Mammary epithelial cell (primary cell): Measurements from ENCODE around the gene ZNF503.

Experiments used
- EZH2 ChIP-seq: IDR thresholded peaks from 2 replicates; pipeline ENCODE4 v1.6.1; 2012; ENCODE audit warnings: low read length, inconsistent platforms, borderline replicate concordance
- TF ChIP-seq, protein P1 (sequence below), 2 donors: IDR thresholded peaks in 1 of 2; conservative IDR thresholded peaks in 1 of 2; 2 replicates each; pipeline ENCODE4 v1.5.1; 2011 to 2012; ENCODE audit warnings: inconsistent platforms in 2 of 2, low read length in 2 of 2, mild to moderate bottlenecking in 2 of 2, control low read depth in 1 of 2, low read depth in 1 of 2; ENCODE audit not compliant: insufficient read depth in 1 of 2; ENCODE audit errors: extremely low read depth in 1 of 2

DNA sequence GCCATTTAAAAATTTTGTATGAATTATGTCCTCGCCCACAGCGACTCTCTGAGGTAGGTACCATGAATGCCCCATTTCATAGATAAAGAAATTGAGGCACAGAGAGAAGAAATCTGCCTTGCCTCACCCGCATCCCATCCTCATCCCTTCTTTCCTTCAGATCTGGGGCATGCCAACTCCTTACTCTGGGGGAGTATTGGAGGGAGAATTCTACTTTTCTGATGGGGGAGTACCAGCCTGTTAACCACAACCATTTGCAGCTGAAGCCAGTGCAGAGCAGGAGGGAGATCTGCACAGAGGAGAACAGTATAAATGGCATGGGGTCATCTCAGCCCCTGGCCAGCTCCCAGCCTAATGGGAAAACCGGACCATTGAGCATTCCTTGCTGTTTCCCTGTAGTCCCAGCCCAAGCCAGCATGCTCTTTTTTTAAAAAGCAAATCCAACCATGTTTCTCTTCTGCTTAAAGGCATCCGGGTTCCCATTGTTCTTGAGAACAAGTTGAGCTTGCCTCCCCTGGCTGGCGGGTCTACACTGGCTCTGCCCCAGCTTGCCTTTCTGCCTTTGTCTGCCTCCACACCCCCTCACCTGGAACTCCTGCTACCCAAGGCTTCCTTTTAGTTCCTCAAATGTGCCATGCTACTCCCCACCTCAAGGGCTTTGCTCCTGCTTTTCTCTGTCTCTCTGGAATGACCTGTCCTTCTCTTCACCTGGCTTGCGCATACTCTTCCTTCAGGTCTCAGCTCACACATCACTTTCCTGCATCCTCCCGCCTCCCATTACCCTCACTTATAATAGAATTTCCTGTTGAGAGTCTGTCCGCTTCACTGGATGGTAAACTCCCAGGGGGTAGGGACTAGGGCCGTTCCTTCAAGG is 8.8 kb upstream of the ZNF503 start:
- TF ChIP-seq, protein P1, sequence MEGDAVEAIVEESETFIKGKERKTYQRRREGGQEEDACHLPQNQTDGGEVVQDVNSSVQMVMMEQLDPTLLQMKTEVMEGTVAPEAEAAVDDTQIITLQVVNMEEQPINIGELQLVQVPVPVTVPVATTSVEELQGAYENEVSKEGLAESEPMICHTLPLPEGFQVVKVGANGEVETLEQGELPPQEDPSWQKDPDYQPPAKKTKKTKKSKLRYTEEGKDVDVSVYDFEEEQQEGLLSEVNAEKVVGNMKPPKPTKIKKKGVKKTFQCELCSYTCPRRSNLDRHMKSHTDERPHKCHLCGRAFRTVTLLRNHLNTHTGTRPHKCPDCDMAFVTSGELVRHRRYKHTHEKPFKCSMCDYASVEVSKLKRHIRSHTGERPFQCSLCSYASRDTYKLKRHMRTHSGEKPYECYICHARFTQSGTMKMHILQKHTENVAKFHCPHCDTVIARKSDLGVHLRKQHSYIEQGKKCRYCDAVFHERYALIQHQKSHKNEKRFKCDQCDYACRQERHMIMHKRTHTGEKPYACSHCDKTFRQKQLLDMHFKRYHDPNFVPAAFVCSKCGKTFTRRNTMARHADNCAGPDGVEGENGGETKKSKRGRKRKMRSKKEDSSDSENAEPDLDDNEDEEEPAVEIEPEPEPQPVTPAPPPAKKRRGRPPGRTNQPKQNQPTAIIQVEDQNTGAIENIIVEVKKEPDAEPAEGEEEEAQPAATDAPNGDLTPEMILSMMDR (conservative IDR thresholded peaks at IDR 0.05 in 1 of 2, IDR thresholded peaks at IDR 0.05 in 1 of 2; ENCODE audit: extremely low read depth in 1 of 2, insufficient read depth in 1 of 2, low read depth in 1 of 2, low read length in 2 of 2) = peak in 1 of 2 donors; percentile 6
- TF ChIP-seq EZH2 = no peak
